GM20000 (cell line): ENCODE measurements around the gene SFT2D2.
"Not testable (repeated sequence)": the region's sequence is repeated elsewhere in the genome, so short reads cannot be mapped to it uniquely, and the experiment has no call there.

Source experiments
- DNase-seq: peaks from one replicate; pipeline ENCODE4 v3.0.0; 2012; ENCODE audit warnings: low spot score
- TF ChIP-seq, protein P1 (sequence below): IDR thresholded peaks from 2 replicates; pipeline ENCODE4 v1.5.1; 2012; ENCODE audit warnings: mild to moderate bottlenecking, control low read depth; ENCODE audit errors: extremely low read depth, missing control alignments

SFT2D2 gene

DNA sequence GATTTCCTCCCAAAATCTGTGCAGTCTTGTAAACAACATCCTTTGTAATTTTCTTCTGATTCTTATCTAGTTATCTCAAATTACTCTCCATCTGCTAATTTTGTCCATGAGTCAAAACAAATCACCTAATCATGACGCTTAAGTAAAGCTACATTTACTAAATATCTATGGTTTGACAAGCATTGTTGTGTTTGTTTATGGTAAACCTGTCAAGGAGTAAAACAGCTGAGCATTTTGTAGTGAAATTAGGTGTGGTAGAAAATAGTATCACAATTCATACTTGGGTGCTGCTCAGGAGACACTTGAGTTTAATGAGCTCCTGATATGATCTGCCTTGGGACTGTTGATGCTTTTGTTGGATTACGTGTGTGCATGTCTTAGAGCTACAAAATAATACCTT is 35.4 kb upstream of the SFT2D2 start:
- no peak for DNase-seq
- TF ChIP-seq, protein P1, sequence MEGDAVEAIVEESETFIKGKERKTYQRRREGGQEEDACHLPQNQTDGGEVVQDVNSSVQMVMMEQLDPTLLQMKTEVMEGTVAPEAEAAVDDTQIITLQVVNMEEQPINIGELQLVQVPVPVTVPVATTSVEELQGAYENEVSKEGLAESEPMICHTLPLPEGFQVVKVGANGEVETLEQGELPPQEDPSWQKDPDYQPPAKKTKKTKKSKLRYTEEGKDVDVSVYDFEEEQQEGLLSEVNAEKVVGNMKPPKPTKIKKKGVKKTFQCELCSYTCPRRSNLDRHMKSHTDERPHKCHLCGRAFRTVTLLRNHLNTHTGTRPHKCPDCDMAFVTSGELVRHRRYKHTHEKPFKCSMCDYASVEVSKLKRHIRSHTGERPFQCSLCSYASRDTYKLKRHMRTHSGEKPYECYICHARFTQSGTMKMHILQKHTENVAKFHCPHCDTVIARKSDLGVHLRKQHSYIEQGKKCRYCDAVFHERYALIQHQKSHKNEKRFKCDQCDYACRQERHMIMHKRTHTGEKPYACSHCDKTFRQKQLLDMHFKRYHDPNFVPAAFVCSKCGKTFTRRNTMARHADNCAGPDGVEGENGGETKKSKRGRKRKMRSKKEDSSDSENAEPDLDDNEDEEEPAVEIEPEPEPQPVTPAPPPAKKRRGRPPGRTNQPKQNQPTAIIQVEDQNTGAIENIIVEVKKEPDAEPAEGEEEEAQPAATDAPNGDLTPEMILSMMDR = no peak

DNA sequence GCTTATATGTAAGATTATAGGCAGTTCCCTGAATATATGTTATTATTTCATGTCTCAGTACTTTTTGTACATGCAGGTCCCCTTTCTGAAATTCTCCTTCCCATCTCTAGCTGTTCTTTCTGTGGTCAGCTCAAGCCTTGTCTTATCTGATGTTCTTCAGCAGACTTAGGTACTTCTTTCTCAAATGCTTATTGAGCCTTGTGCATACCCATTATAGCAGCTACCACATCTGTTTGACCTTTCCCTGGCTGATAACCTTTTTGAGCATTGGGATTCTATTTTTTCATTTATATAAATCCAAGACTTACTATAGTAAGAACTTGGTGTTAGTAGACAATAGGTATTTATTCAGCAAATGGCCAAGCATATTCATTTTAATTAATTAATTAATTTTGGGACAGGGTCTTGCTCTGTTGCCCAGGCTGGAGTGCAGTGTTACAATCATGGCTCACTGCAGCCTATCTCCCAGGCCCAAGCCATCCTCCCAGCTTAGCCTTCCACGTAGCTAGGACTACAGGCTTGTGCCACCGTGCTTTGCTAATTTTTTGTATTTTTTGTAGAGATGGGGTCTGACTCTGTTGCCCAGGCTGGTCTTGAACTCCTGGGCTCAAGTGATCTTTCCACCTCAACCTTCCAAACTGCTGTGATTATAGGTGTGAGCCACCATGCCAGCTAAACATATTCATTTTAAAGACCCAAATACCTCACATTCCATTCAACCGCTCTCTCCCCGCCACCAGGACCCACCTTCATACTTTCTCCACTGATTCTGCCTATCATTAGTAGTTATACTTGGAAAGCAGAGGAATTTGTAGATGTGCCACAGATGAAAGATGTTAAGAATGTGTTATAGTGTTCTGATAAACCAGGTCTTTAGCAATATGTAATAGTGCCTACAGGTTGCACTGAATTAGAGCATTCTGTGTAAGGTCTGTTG is 30.3 kb upstream of the SFT2D2 start:
- TF ChIP-seq, protein P1 = no peak
- DNase-seq = no peak

DNA sequence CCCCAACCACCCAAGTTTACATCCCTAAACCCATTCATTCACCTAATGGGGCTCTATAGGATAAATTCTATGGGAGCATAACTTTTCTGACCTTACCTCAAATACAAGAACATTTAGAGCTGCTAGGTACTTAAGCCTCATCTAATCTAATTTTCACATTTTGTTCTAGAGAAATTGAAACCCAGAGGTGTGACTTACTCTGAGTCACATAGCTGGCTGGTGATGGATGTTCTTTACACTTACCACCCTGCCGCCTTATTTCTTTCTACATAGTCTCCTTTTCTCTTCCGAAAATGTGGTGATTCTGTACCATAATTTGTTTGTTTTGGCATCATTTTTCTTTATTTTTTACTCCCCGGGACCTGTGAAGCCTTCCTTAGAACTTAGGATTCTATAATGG is 26.7 kb upstream of the SFT2D2 start:
- TF ChIP-seq, protein P1 = no peak
- DNase-seq = no peak

DNA sequence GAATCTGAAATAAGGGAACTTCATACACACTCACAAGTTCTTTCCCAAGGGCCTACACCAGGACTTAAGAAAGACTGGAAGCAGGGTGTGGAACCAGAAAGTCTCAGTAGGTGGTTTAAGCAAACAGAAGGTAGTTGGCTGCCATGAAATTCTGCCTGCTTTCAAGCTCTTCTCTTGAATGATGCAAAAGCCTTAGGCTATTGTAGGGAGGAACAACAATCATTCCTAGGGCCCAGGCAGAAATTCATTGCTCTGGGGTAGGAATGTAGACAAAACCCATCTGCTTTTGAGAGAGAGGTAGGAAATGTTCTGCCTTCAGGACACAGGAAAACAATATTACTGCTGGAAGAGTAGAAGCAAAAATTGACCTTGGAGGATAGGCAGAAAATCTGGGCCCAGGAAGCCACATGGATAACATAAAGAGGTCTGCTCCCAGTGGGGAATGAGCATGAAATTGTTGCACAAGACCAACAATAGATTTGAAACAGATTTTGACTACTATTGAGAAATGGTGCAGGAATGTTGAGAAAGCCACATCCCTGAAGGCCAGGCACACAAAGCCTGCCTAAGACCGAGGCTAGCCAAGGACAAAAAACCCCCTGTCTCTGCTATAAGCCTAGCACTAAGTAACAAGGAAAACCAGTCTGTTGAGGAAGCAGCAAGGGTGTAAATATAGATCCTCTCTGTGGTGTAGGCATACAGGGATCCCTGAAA is 22.7 kb upstream of the SFT2D2 start:
- no peak for DNase-seq
- TF ChIP-seq, protein P1 = no peak

DNA sequence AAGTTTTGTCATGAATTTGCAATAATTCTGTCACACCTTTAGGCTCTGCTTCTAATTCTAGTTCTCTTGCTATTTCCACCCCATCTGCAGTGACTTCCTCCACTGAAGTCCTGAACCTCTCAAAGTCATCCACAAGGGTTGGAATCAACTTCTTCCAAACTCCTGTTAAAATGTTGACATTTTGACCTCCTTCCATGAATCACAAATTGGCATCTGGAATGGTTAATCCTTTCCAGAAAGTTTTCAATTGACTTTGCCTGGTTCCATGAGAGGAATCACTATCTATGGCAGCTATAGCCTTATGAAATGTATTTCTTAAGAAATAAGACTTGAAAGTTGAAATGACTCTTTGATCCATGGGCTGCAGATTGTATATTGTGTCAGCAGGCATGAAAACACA is 19.7 kb upstream of the SFT2D2 start:
- TF ChIP-seq, protein P1 = no peak
- DNase-seq = no peak

DNA sequence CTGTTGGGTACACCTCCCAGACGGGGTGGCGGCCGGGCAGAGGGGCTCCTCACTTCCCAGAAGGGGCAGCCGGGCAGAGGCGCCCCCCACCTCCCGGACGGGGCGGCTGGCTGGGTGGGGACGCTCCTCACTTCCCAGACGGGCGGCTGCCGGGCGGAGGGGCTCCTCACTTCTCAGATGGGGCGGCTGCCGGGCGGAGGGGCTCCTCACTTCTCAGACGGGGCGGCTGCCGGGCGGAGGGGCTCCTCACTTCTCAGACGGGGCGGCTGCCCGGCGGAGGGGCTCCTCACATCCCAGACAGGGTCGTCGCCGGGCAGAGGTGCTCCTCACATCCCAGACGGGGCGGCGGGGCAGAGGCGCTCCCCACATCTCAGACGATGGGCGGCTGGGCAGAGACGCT is 18.1 kb upstream of the SFT2D2 start:
- not testable (repeated sequence) for DNase-seq

DNA sequence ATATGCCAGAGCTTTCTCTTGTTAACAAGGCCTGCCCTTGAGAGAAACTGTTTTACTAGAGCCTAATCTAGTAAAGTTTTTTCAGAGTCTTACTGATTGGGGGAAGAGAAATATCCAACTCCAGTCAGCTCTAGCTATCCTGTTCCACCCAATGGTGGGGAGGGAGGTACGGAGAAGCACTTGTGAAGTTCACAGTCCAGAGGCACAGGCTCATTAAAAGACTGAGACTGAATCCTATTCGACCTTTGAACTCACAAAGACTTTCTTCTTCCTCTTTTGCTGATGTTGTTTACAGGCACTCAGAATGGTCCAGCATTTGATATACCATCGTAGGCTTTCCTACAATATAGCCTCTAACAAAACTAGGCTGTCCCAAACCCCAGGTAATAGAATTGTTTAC is 15.5 kb upstream of the SFT2D2 start:
- TF ChIP-seq, protein P1 = no peak
- no peak for DNase-seq

DNA sequence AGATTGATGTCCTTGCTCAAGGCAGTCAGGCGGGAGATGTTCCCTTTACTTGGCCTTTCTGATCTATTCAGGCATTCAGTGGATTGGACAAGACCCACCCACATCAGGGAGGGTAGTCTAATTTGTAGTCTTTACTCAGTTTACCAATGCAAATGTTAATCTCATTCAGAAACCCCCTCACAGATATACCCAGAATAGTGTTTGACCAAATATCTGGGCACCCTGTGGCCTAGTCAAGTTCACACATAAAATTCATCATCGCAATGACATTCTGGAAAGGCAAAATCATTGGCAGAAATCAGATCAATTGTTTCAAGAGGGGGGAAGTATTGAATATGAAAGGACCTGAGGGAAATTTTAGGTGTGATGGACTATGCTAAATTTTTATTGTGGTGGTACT is 12.5 kb upstream of the SFT2D2 start:
- no peak for DNase-seq
- TF ChIP-seq, protein P1 = no peak
